SK-N-SH (cell line): Measurements from ENCODE around the gene C1QTNF4. TPM values are rescaled to one million over a fixed set of nuclear protein-coding genes. Genes with fewer than 3 reads are reported as not detected.

ENCODE experiments used
- CTCF ChIA-PET: fragments of 300-600, 350-600 bp; formaldehyde crosslinking; extraction: SDS; loops from one replicate; lab custom pipeline; 2021; lab: Yijun Ruan, JAX
- POLR2A ChIA-PET: fragments of 350-600 bp; sonication (Branson Sonifier 250); formaldehyde crosslinking; extraction: SDS; loops from one replicate; lab custom pipeline; 2020; ENCODE audit warnings: antibody characterized with exemption, inconsistent platforms; lab: Yijun Ruan, JAX
- DNase-seq: peaks from one replicate; pipeline ENCODE4 v3.0.0; 2012
- H2AFZ ChIP-seq: fragments of 200-600 bp; sonication (generic); 2 replicates; pipeline ENCODE4 v1.8.1; 2016; ENCODE audit warnings: antibody characterized with exemption, mild to moderate bottlenecking, low read depth
- H3F3A ChIP-seq: fragments of 200-600 bp; sonication (generic); replicated peaks from 2 replicates; pipeline ENCODE3; 2016; ENCODE audit warnings: antibody characterized with exemption, mild to moderate bottlenecking; ENCODE audit not compliant: insufficient read depth
- H3K27ac ChIP-seq, 2 experiments: fragments of 200-500 bp in 1 of 2; fragments of 200-600 bp in 1 of 2; sonication (Bioruptor generic) in 1 of 2; sonication (generic), shearing (Covaris generic) in 1 of 2; 2 replicates each; pipeline versions ENCODE4 v1.5.1 to v1.6.1; 2014 to 2016; ENCODE audit warnings: low read depth in 2 of 2, inconsistent platforms in 1 of 2, low read length in 1 of 2, mild to moderate bottlenecking in 1 of 2, mixed read lengths in 1 of 2
- H3K27me3 ChIP-seq: fragments of 200-600 bp; sonication (generic), shearing (Covaris generic); 2 replicates; pipeline ENCODE4 v1.6.1; 2016; ENCODE audit warnings: mixed run types; ENCODE audit not compliant: insufficient read depth
- H3K36me3 ChIP-seq, 2 experiments: fragments of 200-500 bp in 1 of 2; fragments of 200-600 bp in 1 of 2; sonication (Bioruptor generic) in 1 of 2; sonication (generic) in 1 of 2; replicated peaks in 1 of 2; 2 replicates each; pipeline versions ENCODE3 to v1.5.1; 2014 to 2016; ENCODE audit warnings: low read length in 1 of 2, mild to moderate bottlenecking in 1 of 2; ENCODE audit not compliant: insufficient read depth in 2 of 2, control insufficient read depth in 1 of 2
- H3K4me1 ChIP-seq, 2 experiments: fragments of 200-500 bp in 1 of 2; fragments of 200-600 bp in 1 of 2; sonication (Bioruptor generic) in 1 of 2; sonication (generic), shearing (Covaris generic) in 1 of 2; 2 replicates each; pipeline versions ENCODE4 v1.5.1 to v1.6.1; 2014 to 2016; ENCODE audit warnings: low read depth in 1 of 2, low read length in 1 of 2, mixed run types in 1 of 2; ENCODE audit not compliant: insufficient read depth in 2 of 2, control insufficient read depth in 1 of 2
- H3K4me2 ChIP-seq: fragments of 200-600 bp; sonication (generic), shearing (Covaris generic); 2 replicates; pipeline ENCODE4 v1.6.1; 2017; ENCODE audit warnings: mixed run types
- H3K4me3 ChIP-seq, 2 experiments: fragments of 200-500 bp in 1 of 2; fragments of 200-600 bp in 1 of 2; sonication (Bioruptor generic) in 1 of 2; sonication (generic), shearing (Covaris generic) in 1 of 2; 2 replicates each; pipeline versions ENCODE4 v1.5.1 to v1.8.1; 2014 to 2016; ENCODE audit warnings: low read depth in 2 of 2, inconsistent platforms in 1 of 2, low read length in 1 of 2, mild to moderate bottlenecking in 1 of 2, mixed read lengths in 1 of 2, moderate library complexity in 1 of 2
- H3K79me2 ChIP-seq: fragments of 200-600 bp; sonication (generic); 2 replicates; pipeline ENCODE4 v1.8.1; 2017; ENCODE audit warnings: mild to moderate bottlenecking; ENCODE audit not compliant: insufficient read depth
- H3K9ac ChIP-seq: fragments of 200-600 bp; sonication (generic); 2 replicates; pipeline ENCODE4 v1.6.1; 2017; ENCODE audit warnings: mixed run types
- H3K9me2 ChIP-seq: fragments of 200-600 bp; sonication (generic); 2 replicates; pipeline ENCODE4 v1.6.1; 2017; ENCODE audit warnings: mixed run types
- H3K9me3 ChIP-seq: fragments of 200-600 bp; sonication (generic); 2 replicates; pipeline ENCODE4 v1.6.1; 2017; ENCODE audit warnings: mixed run types, mild to moderate bottlenecking, moderate library complexity
- H4K20me1 ChIP-seq: fragments of 200-600 bp; sonication (generic); 2 replicates; pipeline ENCODE4 v1.6.1; 2017; ENCODE audit warnings: mild to moderate bottlenecking, mixed run types; ENCODE audit not compliant: insufficient read depth
- CHD2 ChIP-seq: fragments of 150-350 bp; IDR thresholded peaks from 2 replicates; pipeline ENCODE4 v1.6.1; 2018; ENCODE audit warnings: low read length; ENCODE audit not compliant: partially characterized antibody
- ELF1 ChIP-seq: IDR thresholded peaks from 2 replicates; pipeline ENCODE4 v1.4.0; 2012
- GABPA ChIP-seq: IDR thresholded peaks from 2 replicates; pipeline ENCODE4 v1.4.0; 2012; ENCODE audit warnings: low read depth, mild to moderate bottlenecking
- GATA2 ChIP-seq: sonication (generic); formaldehyde crosslinking; IDR thresholded peaks from 2 replicates; pipeline ENCODE4 v1.5.0; 2020; ENCODE audit warnings: mild to moderate bottlenecking, missing genetic modification reagents
- JUND ChIP-seq: IDR thresholded peaks from 2 replicates; pipeline ENCODE4 v1.4.0; 2012
- MAX ChIP-seq: IDR thresholded peaks from 2 replicates; pipeline ENCODE4 v1.4.0; 2012; ENCODE audit warnings: low read depth
- MEF2A ChIP-seq: IDR thresholded peaks from 2 replicates; pipeline ENCODE4 v1.4.0; 2012; ENCODE audit warnings: low read depth, borderline replicate concordance
- MXI1 ChIP-seq: IDR thresholded peaks from 2 replicates; pipeline ENCODE4 v1.6.1; 2012; ENCODE audit warnings: mild to moderate bottlenecking, low read depth, low read length, improper control_type of control experiment
- NRF1 ChIP-seq: IDR thresholded peaks from 2 replicates; pipeline ENCODE4 v1.6.1; 2012; ENCODE audit warnings: low read depth, mild to moderate bottlenecking, low read length
- PBX3 ChIP-seq: IDR thresholded peaks from 2 replicates; pipeline ENCODE4; 2012
- POLR2AphosphoS5 ChIP-seq: IDR thresholded peaks from 2 replicates; pipeline ENCODE4 v1.6.1; 2012; ENCODE audit warnings: low read depth, low read length
- REST ChIP-seq: IDR thresholded peaks from 2 replicates; pipeline ENCODE4 v1.6.1; 2012; ENCODE audit warnings: mild to moderate bottlenecking, low read depth, low read length, moderate library complexity
- RFX5 ChIP-seq: IDR thresholded peaks from 2 replicates; pipeline ENCODE4 v1.6.1; 2012; ENCODE audit warnings: mild to moderate bottlenecking, improper control_type of control experiment, low read length
- RXRA ChIP-seq: IDR thresholded peaks from 2 replicates; pipeline ENCODE4 v1.4.0; 2012; ENCODE audit warnings: low read depth, mild to moderate bottlenecking, borderline replicate concordance
- SIN3A ChIP-seq: IDR thresholded peaks from 2 replicates; pipeline ENCODE4 v1.6.1; 2012; ENCODE audit warnings: low read depth, mild to moderate bottlenecking, low read length, moderate library complexity, borderline replicate concordance
- TEAD4 ChIP-seq: IDR thresholded peaks from 2 replicates; pipeline ENCODE4 v1.4.0; 2012; ENCODE audit warnings: mild to moderate bottlenecking, borderline replicate concordance; ENCODE audit not compliant: insufficient read depth
- USF1 ChIP-seq: IDR thresholded peaks from 2 replicates; pipeline ENCODE4 v1.4.0; 2012; ENCODE audit warnings: low read depth, borderline replicate concordance
- YY1 ChIP-seq: IDR thresholded peaks from 2 replicates; pipeline ENCODE4 v1.4.0; 2012; ENCODE audit warnings: low read depth, mild to moderate bottlenecking
- ZBTB33 ChIP-seq: IDR thresholded peaks from 2 replicates; pipeline ENCODE4 v1.4.0; 2012; ENCODE audit warnings: low read depth, borderline replicate concordance
- WGBS: methylation state at CpG from one replicate; pipeline ENCODE4 v1.1.6; 2017; ENCODE audit warnings: low lambda C conversion rate; 5-methylcytosine and 5-hydroxymethylcytosine counted together
- polyA plus RNA-seq, 3 experiments: library from polyadenylated mRNA; depleted of rRNA; stranded (reverse); fragments of >200 nt; gene quantifications; 2 replicates each; pipeline ENCODE4 v1.2.3, GENCODE V29; 2012
- small RNA-seq, 7 experiments: library from RNA; depleted of rRNA; stranded (forward); fragments of <200 nt; gene quantifications; one replicate each; pipeline ENCODE3, GENCODE V24; 2012

C1QTNF4 gene
- polyA plus RNA-seq, 1 of the 3 experiments (the other 2 are of a cell fraction): 0.08 TPM

GRCh38 chr11:47539681-47540039, 54.6 kb downstream of the C1QTNF4 start:
- peaks cover 53% of the 10 kb centered on the region for H3F3A ChIP-seq
- DNase-seq: no peak
- ChIA-PET POLR2A (no interaction called here), CTCF (no interaction called here)
- H3K9me2 ChIP-seq: no peaks in the 10 kb centered on the region
- peak overlapping the region in 1 of 2 experiments; percentile 70; a peak in 2 of 4 replicates for H3K27ac ChIP-seq
- 56% methylated on average over 2 of the region's 2 CpGs for WGBS
- no peak for TF ChIP-seq SIN3A
- TF ChIP-seq PBX3: no peak
- TF ChIP-seq NRF1: no peak
- TF ChIP-seq USF1: no peak
- TF ChIP-seq JUND: no peak
- TF ChIP-seq MEF2A: no peak
- TF ChIP-seq MAX: no peak
- TF ChIP-seq YY1: no peak
- no peak for TF ChIP-seq ELF1
- TF ChIP-seq RXRA: no peak
- no peak for TF ChIP-seq ZBTB33
- no peak for TF ChIP-seq CHD2
- TF ChIP-seq REST: no peak
- TF ChIP-seq POLR2AphosphoS5: no peak
- no peak for TF ChIP-seq MXI1
- TF ChIP-seq RFX5: no peak
- no peak for TF ChIP-seq GABPA
- no peak for TF ChIP-seq GATA2 (CRISPR knock-in tag)
- TF ChIP-seq TEAD4: no peak
- H3K27me3 ChIP-seq: no peaks in the 10 kb centered on the region
- no peak overlapping the region for H2AFZ ChIP-seq
- H3K4me3 ChIP-seq: 0 out of 4 replicates have a peak overlapping the region, but pooled peaks of 1 of the 2 experiments have one; percentile 14
- peaks cover 100% of the 10 kb centered on the region for H4K20me1 ChIP-seq
- H3K9ac ChIP-seq: no peak overlapping the region
- peak overlapping the region; percentile 61 for H3K4me2 ChIP-seq
- peaks cover 0 to 22% of the 10 kb centered on the region in 2 experiments for H3K36me3 ChIP-seq
- peaks cover 0 to 62% of the 10 kb centered on the region in 2 experiments; a peak in 3 of 4 replicates for H3K4me1 ChIP-seq
- peaks cover 99% of the 10 kb centered on the region for H3K79me2 ChIP-seq
- no peaks in the 10 kb centered on the region for H3K9me3 ChIP-seq

Small RNA genes within 50 kb of the gene (small RNA-seq; reads per million reads assigned to genes)
- gene RN7SL652P (0 to 0.53 (median 0) reads per million in 7 experiments), gene RNU5E-10P (0 to 0.20 (median 0) reads per million in 7 experiments)

Other genes starting within 250 kb of the C1QTNF4 start
- gene MYBPC3, start 241.7 kb downstream of the C1QTNF4 start, polyA plus RNA-seq (2012; rRNA removed): not detected in 2 replicates
- 0.19 TPM in 1 of 2 replicates, not detected in the other for gene SPI1, start 215.9 kb downstream of the C1QTNF4 start, polyA plus RNA-seq (2012; rRNA removed)
- 65.5 and 70.7 TPM in 2 replicates for gene SLC39A13, start 185.8 kb downstream of the C1QTNF4 start, polyA plus RNA-seq (2012; rRNA removed)
- 184 and 191 TPM in 2 replicates for gene PSMC3, start 168.0 kb downstream of the C1QTNF4 start, polyA plus RNA-seq (2012; rRNA removed)
- 0.07 and 0.23 TPM in 2 replicates for gene RAPSN, start 145.3 kb downstream of the C1QTNF4 start, polyA plus RNA-seq (2012; rRNA removed)
- 47.5 and 69.3 TPM in 2 replicates for gene CELF1, start 41.3 kb downstream of the C1QTNF4 start, polyA plus RNA-seq (2012; rRNA removed)
- 64.4 and 69.0 TPM in 2 replicates for gene PTPMT1, start 28.8 kb downstream of the C1QTNF4 start, polyA plus RNA-seq (2012; rRNA removed)
- gene KBTBD4, start 15.4 kb downstream of the C1QTNF4 start, polyA plus RNA-seq (2012; rRNA removed): 16.8 and 24.6 TPM in 2 replicates
- 150 and 163 TPM in 2 replicates for gene NDUFS3, start 15.3 kb downstream of the C1QTNF4 start, polyA plus RNA-seq (2012; rRNA removed)
- gene FAM180B, start 7.7 kb downstream of the C1QTNF4 start, polyA plus RNA-seq (2012; rRNA removed): not detected in 2 replicates
- 115 and 132 TPM in 2 replicates for gene MTCH2, start 48.1 kb upstream of the C1QTNF4 start, polyA plus RNA-seq (2012; rRNA removed)
- 5.5 and 6.7 TPM in 2 replicates for gene AGBL2, start 121.0 kb upstream of the C1QTNF4 start, polyA plus RNA-seq (2012; rRNA removed)
- 53.9 and 83.3 TPM in 2 replicates for gene FNBP4, start 172.9 kb upstream of the C1QTNF4 start, polyA plus RNA-seq (2012; rRNA removed)